Measurements from ENCODE around the gene CFAP299.
A peak's percentile ranks its signal among the peaks of the same experiment; 100 is the strongest.
"Not testable (repeated sequence)": the region's sequence is repeated elsewhere in the genome, so short reads cannot be mapped to it uniquely, and the experiment has no call there.

CFAP299 gene

DNA sequence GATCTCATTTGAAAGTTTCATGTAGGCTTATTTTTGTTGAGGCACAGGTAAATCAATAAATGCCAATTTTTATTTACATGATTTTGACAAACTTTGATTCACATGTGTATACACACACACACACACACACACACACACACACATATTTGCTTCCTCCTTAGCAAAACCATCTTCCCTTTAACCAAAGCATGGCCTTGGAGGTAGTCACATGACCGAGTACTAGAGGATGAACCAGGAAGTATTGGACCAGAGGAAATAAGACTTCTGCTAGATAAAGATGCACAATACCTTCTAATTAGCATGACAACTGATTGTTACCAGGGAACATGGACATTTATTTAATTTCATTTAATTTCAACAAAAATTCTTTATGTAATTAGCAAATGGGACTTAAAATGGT lies 23.4 kb upstream of the CFAP299 start:
- H3K36me3 Mint-ChIP-seq (ENCODE audit: low read depth) = no peaks in the 10 kb centered on the region
- H3K9me3 Mint-ChIP-seq = no peaks in the 10 kb centered on the region
- no peaks in the 10 kb centered on the region for H3K4me1 Mint-ChIP-seq (ENCODE audit: low read depth)

DNA sequence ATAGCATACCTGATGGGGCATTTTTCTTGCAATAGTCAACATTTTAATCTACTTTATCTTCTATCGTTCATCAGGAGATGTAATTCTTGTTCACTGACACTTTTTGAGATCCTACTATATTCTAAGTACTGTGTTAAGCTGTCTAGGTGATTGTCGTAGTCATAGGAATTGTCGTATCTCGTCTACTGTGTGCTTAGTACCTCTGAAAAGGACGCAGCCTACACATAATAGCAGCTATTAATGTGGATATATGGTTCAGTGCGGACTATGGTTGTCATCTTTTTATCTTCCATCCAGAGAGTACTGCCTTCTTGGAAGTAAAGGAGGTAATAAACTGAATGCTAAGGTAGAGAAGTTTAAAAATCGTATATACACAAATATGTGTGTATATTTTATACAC lies 21.9 kb upstream of the CFAP299 start:
- no peak overlapping the region for H3K27ac Mint-ChIP-seq
- H3K27me3 Mint-ChIP-seq = peaks cover 21% of the 10 kb centered on the region
- H3K9me3 Mint-ChIP-seq = no peaks in the 10 kb centered on the region
- H3K4me3 Mint-ChIP-seq = no peak overlapping the region
- H3K36me3 Mint-ChIP-seq (ENCODE audit: low read depth) = no peaks in the 10 kb centered on the region
- no peaks in the 10 kb centered on the region for H3K4me1 Mint-ChIP-seq (ENCODE audit: low read depth)

More for the DNA sequence above, 23.4 kb upstream of the CFAP299 start:
- Mint-ChIP-seq H3K4me3 (no peak overlapping the region), H3K27ac (no peak overlapping the region), H3K27me3 (peaks cover 31% of the 10 kb centered on the region)

DNA sequence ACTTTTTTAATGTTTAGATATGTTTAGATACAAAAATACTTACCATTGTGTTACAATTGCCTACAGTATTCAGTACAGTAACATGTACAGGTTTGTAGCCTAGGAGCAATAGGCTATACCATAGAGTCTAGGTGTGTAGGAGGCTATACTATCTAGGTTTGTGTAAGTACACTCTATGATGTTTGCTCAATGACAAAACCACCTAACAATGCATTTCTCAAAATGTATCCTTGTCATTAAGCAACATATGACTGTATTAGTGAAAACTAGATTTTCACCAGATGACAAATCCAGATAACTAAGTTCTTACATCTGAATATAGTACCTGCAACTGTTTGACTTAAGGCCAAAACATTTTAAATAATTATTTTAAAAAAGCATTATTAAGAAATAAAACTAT lies 19.7 kb upstream of the CFAP299 start:
- H3K27ac Mint-ChIP-seq; H3K36me3 Mint-ChIP-seq (ENCODE audit: low read depth); H3K27me3 Mint-ChIP-seq; H3K4me3 Mint-ChIP-seq; H3K9me3 Mint-ChIP-seq; H3K4me1 Mint-ChIP-seq (ENCODE audit: low read depth): not testable (repeated sequence)

DNA sequence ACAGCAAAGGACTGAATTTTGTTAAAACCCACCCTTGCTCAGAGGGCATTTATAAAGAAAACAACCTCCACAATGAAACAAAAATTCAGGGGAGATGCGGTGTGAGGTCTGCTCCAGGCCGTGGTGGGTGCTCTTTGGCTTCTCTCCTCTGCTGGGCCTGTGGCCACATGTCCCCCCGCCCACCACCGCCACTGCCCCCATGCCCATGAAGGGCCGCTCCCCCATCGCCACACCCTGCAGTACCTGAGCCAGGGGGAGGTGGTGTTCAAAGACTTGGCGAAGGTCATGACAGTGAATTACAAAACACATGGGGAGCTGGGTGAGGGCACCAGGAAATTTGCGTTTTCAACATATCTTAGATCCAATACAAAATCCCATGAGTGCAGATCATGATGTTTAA lies 14.2 kb upstream of the CFAP299 start:
- no peak overlapping the region for H3K4me3 Mint-ChIP-seq
- no peak overlapping the region for H3K27ac Mint-ChIP-seq
- H3K9me3 Mint-ChIP-seq = no peaks in the 10 kb centered on the region
- no peaks in the 10 kb centered on the region for H3K4me1 Mint-ChIP-seq (ENCODE audit: low read depth)
- no peaks in the 10 kb centered on the region for H3K36me3 Mint-ChIP-seq (ENCODE audit: low read depth)
- no peaks in the 10 kb centered on the region for H3K27me3 Mint-ChIP-seq

DNA sequence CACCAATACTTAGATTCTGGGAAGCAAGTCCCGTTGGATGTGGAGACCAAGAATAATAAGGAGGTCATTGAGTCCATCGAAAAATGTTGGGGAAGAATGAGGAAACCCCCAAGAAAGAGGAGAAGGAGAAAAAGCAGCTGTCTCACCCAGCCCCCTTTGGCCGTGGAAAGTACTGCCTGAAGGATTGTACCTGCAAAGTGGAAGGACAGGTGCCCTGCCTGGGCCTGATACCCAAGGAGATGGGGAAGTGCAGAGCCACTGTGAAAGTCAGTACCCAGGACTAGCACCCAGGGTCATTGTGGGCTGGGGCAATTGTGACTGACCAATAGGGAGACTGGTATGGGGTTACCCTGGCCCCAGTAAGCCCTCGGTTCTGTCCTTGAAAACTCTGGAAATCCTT lies 13.8 kb upstream of the CFAP299 start:
- Mint-ChIP-seq H3K4me1 (ENCODE audit: low read depth) (no peaks in the 10 kb centered on the region), H3K36me3 (ENCODE audit: low read depth) (no peaks in the 10 kb centered on the region), H3K27ac (no peak overlapping the region), H3K4me3 (no peak overlapping the region), H3K9me3 (no peaks in the 10 kb centered on the region), H3K27me3 (no peaks in the 10 kb centered on the region)

DNA sequence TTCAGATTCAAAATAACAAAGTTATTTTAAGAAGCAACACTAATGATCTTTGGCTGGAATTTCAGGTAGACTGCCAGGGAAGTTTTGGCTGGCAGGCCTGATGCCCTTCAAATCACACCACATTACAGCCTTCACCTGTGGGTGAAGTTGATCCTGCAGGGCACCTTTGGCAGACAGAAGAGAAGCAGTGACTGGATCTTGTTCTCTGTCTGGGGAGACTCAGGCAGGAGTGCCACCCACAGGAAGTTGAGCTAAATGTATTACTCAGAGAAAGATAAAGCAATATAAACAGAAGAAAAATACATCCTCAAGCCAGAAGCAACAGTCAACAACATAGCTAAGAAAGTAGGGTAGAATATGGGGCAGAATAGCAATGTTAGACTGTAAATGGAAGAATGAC lies 12.8 kb upstream of the CFAP299 start:
- Mint-ChIP-seq H3K27me3 (no peaks in the 10 kb centered on the region), H3K4me1 (ENCODE audit: low read depth) (no peaks in the 10 kb centered on the region), H3K4me3 (no peak overlapping the region), H3K9me3 (no peaks in the 10 kb centered on the region), H3K36me3 (ENCODE audit: low read depth) (no peaks in the 10 kb centered on the region), H3K27ac (no peak overlapping the region)

DNA sequence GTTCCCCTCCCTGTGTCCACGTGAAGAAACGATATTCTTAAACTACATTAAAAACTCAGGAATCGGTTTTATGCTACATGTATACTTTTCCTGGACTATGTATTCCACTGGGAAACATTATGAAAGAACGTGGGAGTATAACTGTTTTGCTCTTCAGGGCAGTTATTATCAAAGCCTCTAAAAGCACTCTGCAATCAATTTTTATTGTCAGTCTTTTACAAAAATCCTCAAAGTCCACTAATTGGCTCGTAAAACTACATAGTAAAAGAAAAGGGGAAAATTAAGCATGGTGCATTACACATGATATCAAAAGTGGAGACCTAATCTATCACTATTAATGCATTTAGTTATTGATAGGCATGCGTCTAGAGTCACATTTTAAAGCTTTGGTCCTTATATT lies 11.4 kb upstream of the CFAP299 start:
- no peaks in the 10 kb centered on the region for H3K4me1 Mint-ChIP-seq (ENCODE audit: low read depth)
- H3K27ac Mint-ChIP-seq = no peak overlapping the region
- H3K4me3 Mint-ChIP-seq = no peak overlapping the region
- H3K9me3 Mint-ChIP-seq = no peaks in the 10 kb centered on the region
- H3K27me3 Mint-ChIP-seq = peaks cover under 1% of the 10 kb centered on the region
- H3K36me3 Mint-ChIP-seq (ENCODE audit: low read depth) = no peaks in the 10 kb centered on the region

DNA sequence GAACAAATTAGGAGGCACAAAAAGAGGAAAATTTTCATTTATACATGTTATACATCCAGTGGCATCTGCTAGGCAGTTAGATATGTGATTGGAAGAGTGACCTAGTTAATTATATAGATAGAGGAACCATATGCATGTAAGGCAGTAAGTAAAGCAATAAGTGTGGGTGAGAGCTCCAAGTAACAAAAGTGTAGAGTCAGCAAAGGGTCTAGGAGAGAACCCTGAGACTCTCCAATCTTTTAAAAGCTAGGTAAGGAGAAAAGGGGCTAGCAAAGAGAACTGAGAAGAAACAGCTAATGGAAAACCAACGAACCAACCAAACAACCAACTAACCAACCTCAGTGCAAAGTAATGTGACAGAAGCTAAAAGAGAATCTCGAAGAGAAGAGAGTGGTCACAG lies 3.8 kb upstream of the CFAP299 start:
- Mint-ChIP-seq H3K27me3 (peaks cover 20% of the 10 kb centered on the region), H3K27ac (no peak overlapping the region), H3K36me3 (ENCODE audit: low read depth) (no peaks in the 10 kb centered on the region), H3K4me3 (no peak overlapping the region), H3K4me1 (ENCODE audit: low read depth) (peaks cover 7% of the 10 kb centered on the region), H3K9me3 (no peaks in the 10 kb centered on the region)

DNA sequence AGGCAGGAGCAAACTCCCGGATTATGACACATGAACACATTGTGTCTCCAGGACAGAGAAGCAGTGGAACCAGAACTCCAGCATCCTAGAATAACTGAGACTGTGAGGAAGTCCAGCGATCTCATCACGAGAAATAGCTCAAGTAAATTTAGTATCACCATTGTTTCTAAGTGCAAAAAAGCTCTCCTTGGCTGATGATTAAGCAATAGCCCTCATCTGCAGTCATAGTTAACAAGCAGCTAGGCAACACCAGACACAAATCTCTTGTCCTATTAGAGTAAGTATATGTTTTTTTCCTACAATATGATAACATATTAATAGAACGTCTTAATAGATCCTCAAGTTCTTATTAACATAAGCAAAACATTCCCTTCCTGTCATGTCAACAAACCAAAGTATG lies 2.4 kb upstream of the CFAP299 start:
- Mint-ChIP-seq H3K27ac (no peak overlapping the region), H3K4me1 (ENCODE audit: low read depth) (peaks cover 7% of the 10 kb centered on the region), H3K9me3 (no peaks in the 10 kb centered on the region), H3K4me3 (no peak overlapping the region), H3K27me3 (peaks cover 21% of the 10 kb centered on the region), H3K36me3 (ENCODE audit: low read depth) (no peaks in the 10 kb centered on the region)

DNA sequence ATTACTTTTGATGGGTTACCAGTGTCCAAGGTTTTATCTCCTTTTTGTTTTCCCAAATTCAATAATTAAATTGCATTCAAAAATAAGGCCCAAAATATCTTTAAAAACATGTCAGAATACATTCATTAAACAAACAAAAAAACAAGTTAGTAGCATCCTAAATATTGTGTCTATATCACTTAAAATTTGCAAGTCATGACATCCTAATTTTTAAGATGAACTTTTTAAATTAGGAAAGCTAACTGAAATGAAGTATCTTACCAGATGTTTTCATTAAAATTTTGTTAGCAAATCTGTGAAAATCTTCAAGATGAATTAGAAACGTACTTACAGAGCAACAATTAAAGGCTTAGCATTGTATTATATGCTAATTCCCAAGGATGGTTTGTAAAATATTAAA lies 962 bp upstream of the CFAP299 start:
- H3K36me3 Mint-ChIP-seq (ENCODE audit: low read depth) = no peaks in the 10 kb centered on the region
- H3K27me3 Mint-ChIP-seq = peaks cover 21% of the 10 kb centered on the region
- no peaks in the 10 kb centered on the region for H3K9me3 Mint-ChIP-seq
- H3K27ac Mint-ChIP-seq = no peak overlapping the region
- no peak overlapping the region for H3K4me3 Mint-ChIP-seq
- H3K4me1 Mint-ChIP-seq (ENCODE audit: low read depth) = peaks cover 7% of the 10 kb centered on the region

DNA sequence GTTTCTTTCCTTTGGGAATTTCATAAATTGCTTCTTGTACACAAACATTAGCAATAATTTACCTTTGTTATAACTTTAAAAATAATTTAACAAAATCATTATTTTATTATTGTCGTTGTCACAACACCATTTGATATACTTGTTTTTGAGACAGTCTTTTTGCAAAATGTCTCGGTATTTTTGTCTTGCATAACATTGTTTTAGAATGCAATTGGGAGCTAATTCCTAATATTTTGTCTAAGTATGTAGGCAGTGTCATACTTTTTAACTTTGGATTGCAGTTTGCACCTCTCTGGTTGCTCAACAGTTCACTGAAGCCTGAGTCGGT lies 340 bp upstream of the CFAP299 start:
- H3K36me3 Mint-ChIP-seq (ENCODE audit: low read depth) = no peaks in the 10 kb centered on the region
- H3K9me3 Mint-ChIP-seq = no peaks in the 10 kb centered on the region
- peaks cover 21% of the 10 kb centered on the region for H3K27me3 Mint-ChIP-seq
- H3K4me3 Mint-ChIP-seq = peak overlapping the region; percentile 83
- H3K4me1 Mint-ChIP-seq (ENCODE audit: low read depth) = peaks cover 7% of the 10 kb centered on the region
- H3K27ac Mint-ChIP-seq = no peak overlapping the region

DNA sequence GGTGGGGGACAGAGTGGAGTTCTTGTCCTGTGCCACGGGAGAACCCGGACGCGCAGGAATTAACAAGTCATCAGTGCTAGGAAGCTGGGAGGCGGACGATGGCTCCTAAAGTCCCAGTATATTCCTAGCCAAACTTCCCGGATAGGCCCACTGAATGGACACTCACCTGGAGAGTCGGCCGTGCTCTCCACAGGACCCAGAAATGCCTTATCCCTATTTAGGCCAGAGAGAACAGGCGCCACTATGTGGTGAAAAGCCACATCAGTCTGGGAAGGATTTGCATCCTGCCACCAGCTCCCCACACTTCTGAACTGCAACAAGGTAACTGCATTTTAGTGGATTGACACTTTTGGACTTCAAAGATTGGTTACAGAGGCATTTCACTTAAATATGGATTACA lies 1.1 kb downstream of the CFAP299 start:
- Mint-ChIP-seq H3K27ac (no peak overlapping the region), H3K36me3 (ENCODE audit: low read depth) (no peaks in the 10 kb centered on the region), H3K27me3 (peaks cover 21% of the 10 kb centered on the region)

DNA sequence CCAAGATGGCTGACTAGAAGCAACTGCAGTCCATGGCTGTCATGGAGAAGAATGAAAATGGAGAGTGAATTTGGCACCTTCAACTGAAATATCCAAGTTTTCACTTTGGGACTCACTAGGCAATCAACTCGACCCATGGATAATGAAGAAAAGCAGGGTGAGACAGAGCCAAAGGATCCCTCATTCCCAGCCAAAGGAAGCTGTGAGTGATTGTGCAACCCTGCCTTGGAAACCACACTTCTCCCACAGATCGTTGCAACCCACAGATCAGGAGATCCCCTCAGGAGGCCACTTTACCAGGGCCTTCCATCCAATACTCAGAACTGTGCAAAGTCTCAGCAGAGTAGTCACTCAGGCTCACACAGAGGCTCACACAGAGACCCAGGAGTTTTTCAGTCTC lies 4.5 kb downstream of the CFAP299 start:
- peaks cover 23% of the 10 kb centered on the region for H3K9me3 Mint-ChIP-seq
- H3K4me3 Mint-ChIP-seq = no peak overlapping the region
- peaks cover 17% of the 10 kb centered on the region for H3K4me1 Mint-ChIP-seq (ENCODE audit: low read depth)
- peaks cover 9% of the 10 kb centered on the region for H3K36me3 Mint-ChIP-seq (ENCODE audit: low read depth)
- no peak overlapping the region for H3K27ac Mint-ChIP-seq
- H3K27me3 Mint-ChIP-seq = peaks cover 21% of the 10 kb centered on the region

More for the DNA sequence above, 1.1 kb downstream of the CFAP299 start:
- Mint-ChIP-seq H3K4me1 (ENCODE audit: low read depth) (peaks cover 7% of the 10 kb centered on the region), H3K4me3 (peak overlapping the region; percentile 83), H3K9me3 (peaks cover under 1% of the 10 kb centered on the region)

DNA sequence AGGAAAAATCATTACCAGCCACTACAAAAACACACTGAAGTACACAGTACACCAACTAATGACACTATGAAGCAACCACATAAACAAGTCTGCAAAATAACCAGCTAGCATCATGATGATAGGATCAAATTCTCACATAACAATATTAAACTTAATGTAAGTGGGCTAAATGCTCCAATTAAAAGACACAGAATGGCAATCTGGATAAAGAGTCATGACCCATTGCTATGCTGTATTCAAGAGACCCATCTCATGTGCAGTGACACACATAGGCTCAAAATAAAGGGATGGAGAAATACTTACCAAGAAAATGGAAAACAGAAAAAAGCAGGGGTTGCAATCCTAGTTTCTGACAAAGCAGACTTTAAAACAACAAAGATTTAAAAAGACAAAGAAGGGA lies 7.2 kb downstream of the CFAP299 start:
- H3K4me1 Mint-ChIP-seq (ENCODE audit: low read depth) = peaks cover 11% of the 10 kb centered on the region
- not testable (repeated sequence) for H3K27ac Mint-ChIP-seq; H3K4me3 Mint-ChIP-seq; H3K36me3 Mint-ChIP-seq (ENCODE audit: low read depth)
- H3K27me3 Mint-ChIP-seq = peaks cover 14% of the 10 kb centered on the region
- H3K9me3 Mint-ChIP-seq = peaks cover 23% of the 10 kb centered on the region

DNA sequence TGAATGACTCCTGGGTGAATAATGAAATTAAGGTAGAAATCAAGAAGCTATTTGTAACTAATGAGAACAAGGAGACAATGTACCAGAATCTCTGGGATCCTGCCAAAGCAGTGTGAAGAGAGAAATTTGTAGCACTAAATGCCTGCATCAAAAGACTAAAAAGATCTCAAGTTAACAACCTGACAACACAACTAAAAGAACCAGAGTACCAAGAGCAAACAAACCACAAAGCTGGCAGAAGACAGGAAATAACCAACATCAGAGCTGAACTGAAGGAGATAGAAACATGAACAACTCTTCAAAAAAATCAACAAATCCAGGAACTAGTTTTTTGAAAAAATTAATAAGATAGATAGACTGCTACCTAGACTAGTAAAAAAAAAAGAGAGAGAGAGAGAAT lies 8.4 kb downstream of the CFAP299 start:
- Mint-ChIP-seq H3K27me3 (peaks cover 15% of the 10 kb centered on the region), H3K9me3 (peaks cover 23% of the 10 kb centered on the region), H3K27ac (no peak overlapping the region), H3K4me3 (no peak overlapping the region), H3K36me3 (ENCODE audit: low read depth) (peaks cover 9% of the 10 kb centered on the region), H3K4me1 (ENCODE audit: low read depth) (peaks cover 11% of the 10 kb centered on the region)

DNA sequence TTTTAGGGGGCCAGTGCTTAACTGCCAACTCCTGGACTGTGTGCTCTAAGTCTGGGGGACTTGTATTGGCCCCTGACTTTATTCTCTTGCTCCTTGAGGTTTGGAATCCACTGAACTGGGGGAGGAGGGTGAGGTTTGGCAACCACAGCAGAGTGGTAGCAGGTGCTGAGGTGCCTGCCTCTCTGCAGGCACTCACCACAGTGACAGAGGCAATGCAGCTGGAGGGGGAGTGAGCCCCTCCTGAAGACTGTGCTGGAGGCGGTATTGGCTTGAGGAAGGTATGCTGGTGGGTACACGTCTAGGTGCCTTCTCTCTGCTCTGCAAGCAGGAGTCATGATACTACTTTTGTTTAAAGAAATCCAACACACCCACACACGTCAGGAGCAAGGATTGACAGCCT lies 24.6 kb downstream of the CFAP299 start:
- Mint-ChIP-seq H3K9me3 (no peaks in the 10 kb centered on the region), H3K27me3 (peaks cover 32% of the 10 kb centered on the region), H3K36me3 (ENCODE audit: low read depth) (no peaks in the 10 kb centered on the region), H3K4me1 (ENCODE audit: low read depth) (no peaks in the 10 kb centered on the region), H3K27ac (no peak overlapping the region), H3K4me3 (no peak overlapping the region)

DNA sequence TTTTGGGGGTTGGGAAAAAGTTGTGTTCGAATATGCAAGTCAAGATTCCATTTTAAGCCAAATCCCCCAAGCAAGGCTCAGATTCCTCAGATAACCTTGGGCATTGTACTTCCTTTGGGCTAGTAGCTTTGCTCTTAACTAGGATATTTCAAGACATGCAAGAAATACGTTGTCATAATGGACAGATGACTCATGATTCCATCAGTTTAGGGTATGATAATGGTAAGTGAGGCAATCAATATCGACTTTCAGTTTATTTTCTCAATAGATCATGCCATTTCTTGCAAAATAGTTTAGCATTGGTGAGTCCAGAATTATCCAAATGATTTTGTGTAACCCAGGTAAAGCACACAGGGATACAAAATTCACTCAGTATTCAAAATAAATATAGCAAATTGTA lies 25.4 kb downstream of the CFAP299 start:
- no peaks in the 10 kb centered on the region for H3K9me3 Mint-ChIP-seq
- no peaks in the 10 kb centered on the region for H3K36me3 Mint-ChIP-seq (ENCODE audit: low read depth)
- no peaks in the 10 kb centered on the region for H3K4me1 Mint-ChIP-seq (ENCODE audit: low read depth)
- H3K27me3 Mint-ChIP-seq = peaks cover 32% of the 10 kb centered on the region
- H3K4me3 Mint-ChIP-seq = no peak overlapping the region
- H3K27ac Mint-ChIP-seq = no peak overlapping the region

Measured in stimulated activated naive CD8-positive, alpha-beta T cell treated with anti-CD3 and anti-CD28 coated beads, Interleukin-15, Interleukin-2, amounts not matched to agents 100 ng/mL and 50 ng/mL, for 24 hours (primary cell).